ENCODE results near the gene C1orf159.

DNA sequence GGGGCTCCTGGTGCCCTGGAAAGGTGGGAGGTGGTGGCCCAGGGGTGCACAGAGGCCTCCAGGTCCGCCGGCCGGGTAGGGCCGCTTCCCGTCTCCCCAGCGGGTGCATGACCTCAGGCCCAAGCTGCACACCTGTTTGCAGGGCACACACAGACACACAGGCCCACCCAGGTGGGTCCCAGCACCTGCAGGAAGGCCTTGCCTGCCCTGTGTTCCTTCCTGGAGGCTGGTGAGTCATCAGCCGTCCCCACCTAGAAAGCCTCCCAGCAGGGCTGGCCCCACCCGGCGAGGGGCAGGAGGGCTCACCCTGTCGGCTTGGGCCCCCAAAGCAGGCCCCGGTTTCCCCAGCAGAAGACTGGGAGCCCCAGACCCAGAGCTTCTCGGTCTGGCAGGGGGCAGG, 34.2 kb upstream of the C1orf159 start:
- TF ChIP-seq, protein P1, sequence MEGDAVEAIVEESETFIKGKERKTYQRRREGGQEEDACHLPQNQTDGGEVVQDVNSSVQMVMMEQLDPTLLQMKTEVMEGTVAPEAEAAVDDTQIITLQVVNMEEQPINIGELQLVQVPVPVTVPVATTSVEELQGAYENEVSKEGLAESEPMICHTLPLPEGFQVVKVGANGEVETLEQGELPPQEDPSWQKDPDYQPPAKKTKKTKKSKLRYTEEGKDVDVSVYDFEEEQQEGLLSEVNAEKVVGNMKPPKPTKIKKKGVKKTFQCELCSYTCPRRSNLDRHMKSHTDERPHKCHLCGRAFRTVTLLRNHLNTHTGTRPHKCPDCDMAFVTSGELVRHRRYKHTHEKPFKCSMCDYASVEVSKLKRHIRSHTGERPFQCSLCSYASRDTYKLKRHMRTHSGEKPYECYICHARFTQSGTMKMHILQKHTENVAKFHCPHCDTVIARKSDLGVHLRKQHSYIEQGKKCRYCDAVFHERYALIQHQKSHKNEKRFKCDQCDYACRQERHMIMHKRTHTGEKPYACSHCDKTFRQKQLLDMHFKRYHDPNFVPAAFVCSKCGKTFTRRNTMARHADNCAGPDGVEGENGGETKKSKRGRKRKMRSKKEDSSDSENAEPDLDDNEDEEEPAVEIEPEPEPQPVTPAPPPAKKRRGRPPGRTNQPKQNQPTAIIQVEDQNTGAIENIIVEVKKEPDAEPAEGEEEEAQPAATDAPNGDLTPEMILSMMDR (IDR thresholded peaks at IDR 0.05): no peak
- no peak for TF ChIP-seq POLR2A (IDR thresholded peaks at IDR 0.05)
